ENCODE results near the gene ZBTB32. TPM values are rescaled to one million over a fixed set of nuclear protein-coding genes. Genes with fewer than 3 reads are reported as not detected.

ZBTB32 gene
- total RNA-seq, 1 experiment from 2014 or later: 0.13 TPM

DNA sequence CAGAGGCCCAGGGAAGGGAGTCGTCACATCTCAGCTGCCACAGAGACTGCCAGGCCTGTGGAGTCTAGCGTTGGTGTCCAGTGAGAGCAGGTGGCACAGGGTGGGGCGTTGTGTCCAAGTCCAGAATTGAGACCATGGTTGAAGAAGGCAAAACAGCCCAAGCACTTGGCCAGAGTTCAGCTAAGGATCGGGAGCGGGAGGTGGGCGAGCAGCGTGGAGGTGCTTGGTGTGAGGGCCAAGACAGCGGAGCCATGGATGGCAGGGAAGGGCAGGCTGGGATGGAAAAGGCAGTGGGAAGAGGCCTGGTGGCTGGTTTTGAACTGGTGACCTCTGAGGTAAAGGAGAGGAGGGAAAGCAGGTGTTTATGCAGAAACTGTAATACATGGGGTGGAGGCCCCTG is 29.9 kb downstream of the ZBTB32 start:
- Mint-ChIP-seq H3K9me3 (no peaks in the 10 kb centered on the region), H3K36me3 (ENCODE audit: insufficient read depth in 1 of 3, low read depth in 3 of 3) (peaks cover 53 to 78% (median 73%) of the 10 kb centered on the region in 3 experiments), H3K4me3 (no peak overlapping the region; a peak in 1 of 5 replicates), H3K4me1 (peaks cover 0 to under 1% of the 10 kb centered on the region in 2 experiments; a peak in 1 of 4 replicates), H3K27me3 (ENCODE audit: low read depth) (no peaks in the 10 kb centered on the region), H3K27ac (peak overlapping the region in 1 of 3 experiments; percentile 73; a peak in 4 of 7 replicates)
- TF ChIP-seq, protein P1, sequence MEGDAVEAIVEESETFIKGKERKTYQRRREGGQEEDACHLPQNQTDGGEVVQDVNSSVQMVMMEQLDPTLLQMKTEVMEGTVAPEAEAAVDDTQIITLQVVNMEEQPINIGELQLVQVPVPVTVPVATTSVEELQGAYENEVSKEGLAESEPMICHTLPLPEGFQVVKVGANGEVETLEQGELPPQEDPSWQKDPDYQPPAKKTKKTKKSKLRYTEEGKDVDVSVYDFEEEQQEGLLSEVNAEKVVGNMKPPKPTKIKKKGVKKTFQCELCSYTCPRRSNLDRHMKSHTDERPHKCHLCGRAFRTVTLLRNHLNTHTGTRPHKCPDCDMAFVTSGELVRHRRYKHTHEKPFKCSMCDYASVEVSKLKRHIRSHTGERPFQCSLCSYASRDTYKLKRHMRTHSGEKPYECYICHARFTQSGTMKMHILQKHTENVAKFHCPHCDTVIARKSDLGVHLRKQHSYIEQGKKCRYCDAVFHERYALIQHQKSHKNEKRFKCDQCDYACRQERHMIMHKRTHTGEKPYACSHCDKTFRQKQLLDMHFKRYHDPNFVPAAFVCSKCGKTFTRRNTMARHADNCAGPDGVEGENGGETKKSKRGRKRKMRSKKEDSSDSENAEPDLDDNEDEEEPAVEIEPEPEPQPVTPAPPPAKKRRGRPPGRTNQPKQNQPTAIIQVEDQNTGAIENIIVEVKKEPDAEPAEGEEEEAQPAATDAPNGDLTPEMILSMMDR (conservative IDR thresholded peaks at IDR 0.05): no peak
- Histone ChIP-seq H4K8ac (replicated peaks; ENCODE audit: insufficient read length, low read depth, low read length) (no peak overlapping the region), H3K4me2 (ENCODE audit: insufficient read depth, insufficient read length, low read length) (no peak overlapping the region), H3K23ac (ENCODE audit: insufficient read length, low read depth, low read length) (no peak overlapping the region), H2BK15ac (ENCODE audit: low read depth, low read length) (no peak overlapping the region), H3K27ac (ENCODE audit: insufficient read length, low read depth, low read length) (no peak overlapping the region), H2AK5ac (ENCODE audit: insufficient read length, low read length) (no peak overlapping the region), H3K9ac (ENCODE audit: extremely low read depth, insufficient read length, low read length) (no peak overlapping the region), H3K79me2 (ENCODE audit: insufficient read depth, low read length) (no peaks in the 10 kb centered on the region), H4K20me1 (ENCODE audit: control insufficient read depth, insufficient read depth, insufficient read length) (no peaks in the 10 kb centered on the region), H2BK12ac (ENCODE audit: insufficient read length, low read depth, low read length) (no peak overlapping the region), H3T11ph (ENCODE audit: low read length) (no peak overlapping the region), H3K23me2 (ENCODE audit: insufficient read length, low read depth, low read length, poor library complexity, severe bottlenecking) (no peaks in the 10 kb centered on the region), H2BK120ac (ENCODE audit: low read depth, low read length, poor library complexity, severe bottlenecking) (no peak overlapping the region), H3K79me1 (ENCODE audit: insufficient read depth, low read depth, low read length, poor library complexity, severe bottlenecking) (no peaks in the 10 kb centered on the region), H3K27me3 (ENCODE audit: insufficient read depth, low read length) (no peaks in the 10 kb centered on the region), H2BK5ac (ENCODE audit: insufficient read length, low read length) (no peak overlapping the region), H3K9me3 (ENCODE audit: control insufficient read depth, low read depth, low read length) (no peaks in the 10 kb centered on the region), H2AFZ (ENCODE audit: low read length) (no peak overlapping the region), H3K56ac (ENCODE audit: insufficient read length, low read depth, low read length) (no peak overlapping the region), H4K91ac (ENCODE audit: insufficient read length, low read depth, low read length) (no peak overlapping the region), H4K5ac (ENCODE audit: insufficient read length, low read depth, low read length) (no peak overlapping the region), H3K14ac (ENCODE audit: insufficient read depth, low read length) (no peak overlapping the region), H3K4ac (ENCODE audit: low read depth, low read length) (no peak overlapping the region), H3K18ac (ENCODE audit: insufficient read length, low read depth, low read length) (no peak overlapping the region), H3K4me1 (ENCODE audit: insufficient read depth, low read length) (no peaks in the 10 kb centered on the region), H2BK20ac (ENCODE audit: low read depth, low read length, poor library complexity, severe bottlenecking) (no peak overlapping the region)
- no CpG with 5 or more reads among the region's 8 CpGs for WGBS (ENCODE audit: extremely low coverage, insufficient read length, low lambda C conversion rate)
- DNase-seq: no peak

Measured in H9 (cell line).